HG02885 (cell line): ENCODE data around the gene NAGS.
"Not testable (repeated sequence)": the region's sequence is repeated elsewhere in the genome, so short reads cannot be mapped to it uniquely, and the experiment has no call there.

ENCODE experiments used
- ATAC-seq: cut with Tn5 transposase; IDR thresholded peaks from one replicate; pipeline ENCODE4 v1.9.1; 2021; ENCODE audit warnings: mild to moderate bottlenecking; ENCODE audit not compliant: unreplicated experiment, poor library complexity

Gene NAGS

DNA sequence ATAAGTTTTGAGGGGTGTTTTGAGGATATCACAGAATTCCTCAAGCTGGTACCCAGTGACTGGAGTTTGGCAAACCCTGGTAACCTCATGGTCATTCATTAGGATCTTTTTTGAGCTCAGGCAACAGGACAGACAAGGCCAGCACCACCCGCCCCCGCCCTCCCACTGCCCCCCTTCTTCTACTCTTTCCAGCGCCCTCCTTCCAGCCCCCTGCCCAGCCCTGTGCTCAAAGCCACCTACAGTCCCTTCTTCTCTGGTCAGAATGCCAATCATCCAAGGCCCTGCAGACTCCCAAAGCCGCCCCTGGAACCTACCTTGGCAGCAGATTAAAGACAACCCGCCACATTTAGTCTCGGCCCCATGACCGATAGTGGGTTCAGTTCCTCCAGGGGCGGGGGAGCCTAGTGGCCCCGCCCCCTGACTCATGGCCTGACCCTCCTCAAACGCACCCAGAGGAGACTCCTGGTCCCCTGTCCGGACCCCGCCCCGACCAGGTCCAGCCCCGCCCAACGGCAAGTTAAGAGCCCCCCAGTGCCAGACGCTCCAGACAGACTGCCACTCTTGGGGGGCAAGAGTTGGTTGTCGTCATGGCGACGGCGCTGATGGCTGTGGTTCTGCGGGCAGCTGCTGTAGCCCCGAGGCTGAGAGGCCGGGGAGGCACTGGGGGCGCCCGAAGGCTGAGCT lies at the start of gene NAGS:
Gene NAGS, plus strand, starts transcription at position 546 of the 684 bp plus-strand sequence. Its CDS starts 42 bp downstream, at position 588.
- no peak for ATAC-seq

DNA sequence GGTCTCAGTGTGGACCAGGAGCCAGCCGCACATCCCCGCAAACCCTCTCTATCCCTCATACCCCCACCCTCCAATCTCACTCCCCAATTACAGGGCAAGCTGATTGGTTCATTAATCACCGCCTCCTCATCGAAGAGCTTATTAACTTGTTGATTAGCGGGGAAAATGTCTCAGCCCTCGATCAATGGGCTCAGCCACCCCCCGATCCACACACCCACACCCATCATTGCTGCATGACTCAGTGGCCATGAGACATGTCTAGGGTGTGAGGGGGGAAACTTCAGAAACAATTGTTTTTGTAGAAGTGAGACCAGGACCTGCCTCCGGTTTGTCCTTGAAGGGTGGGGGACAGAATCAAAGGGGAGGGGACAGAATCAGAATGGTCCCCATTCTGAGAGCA lies 48.2 kb upstream of the NAGS start:
- no peak for ATAC-seq

- no peak for ATAC-seq
Observed at GRCh38 chr17:43958748-43959352, 45.6 kb upstream of the NAGS start.

GRCh38 chr17:43961292-43961691 lies 43.1 kb upstream of the NAGS start:
- not testable (repeated sequence) for ATAC-seq

DNA sequence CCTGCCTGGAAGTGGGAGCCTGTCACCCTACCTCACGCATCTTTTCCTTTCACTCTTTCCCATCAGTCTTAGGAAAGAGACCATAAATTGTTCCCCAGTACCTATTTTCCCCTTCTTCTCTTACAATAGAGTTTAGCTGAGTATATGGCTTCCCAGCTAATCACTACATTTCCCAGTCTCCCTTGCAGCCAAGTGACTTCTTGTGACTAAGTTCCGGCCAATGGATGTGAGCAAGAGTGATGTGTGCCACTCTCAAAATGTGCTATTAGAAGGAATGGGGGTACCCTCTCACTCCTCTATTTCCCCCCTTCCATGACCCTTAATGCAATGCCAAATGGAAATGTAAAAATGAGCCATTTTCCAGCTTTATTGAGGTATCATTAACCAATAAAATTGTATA lies 42.5 kb upstream of the NAGS start:
- no peak for ATAC-seq

GRCh38 chr17:43962479-43962878 lies 41.9 kb upstream of the NAGS start:
- no peak for ATAC-seq

DNA sequence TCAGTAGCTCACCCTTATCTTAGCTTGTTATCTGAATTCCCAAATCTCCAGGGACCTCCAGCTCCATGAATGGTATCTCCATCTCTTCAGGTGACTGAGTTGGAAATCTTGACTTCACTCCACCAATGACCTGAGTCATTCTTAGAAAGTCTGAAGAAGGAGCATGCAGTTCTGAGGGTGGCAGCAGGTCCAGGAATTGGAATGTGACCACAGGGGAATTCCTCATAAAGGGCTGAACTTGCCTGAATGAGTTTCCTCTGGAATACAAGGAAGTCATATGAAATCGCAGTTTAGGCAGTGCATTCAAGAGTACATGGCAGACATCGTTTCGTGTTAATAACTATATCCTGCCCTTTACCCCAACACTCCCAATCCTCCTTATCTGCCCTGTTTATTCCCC lies 38.1 kb upstream of the NAGS start:
- ATAC-seq, result no peak

GRCh38 chr17:43967251-43967875 lies 37.1 kb upstream of the NAGS start:
- ATAC-seq, result no peak

GRCh38 chr17:43970366-43970765 lies 34.1 kb upstream of the NAGS start:
- ATAC-seq, result no peak

GRCh38 chr17:43971436-43971835 lies 33.0 kb upstream of the NAGS start:
- ATAC-seq, result not testable (repeated sequence)

GRCh38 chr17:43972444-43973212 lies 31.8 kb upstream of the NAGS start:
- ATAC-seq, result not testable (repeated sequence)

- no peak for ATAC-seq
Observed at GRCh38 chr17:43974382-43975266, 29.8 kb upstream of the NAGS start.

- ATAC-seq, result no peak
Observed at GRCh38 chr17:43975898-43976297, 28.5 kb upstream of the NAGS start.

GRCh38 chr17:43976963-43977837 lies 27.2 kb upstream of the NAGS start:
- ATAC-seq, result no peak

DNA sequence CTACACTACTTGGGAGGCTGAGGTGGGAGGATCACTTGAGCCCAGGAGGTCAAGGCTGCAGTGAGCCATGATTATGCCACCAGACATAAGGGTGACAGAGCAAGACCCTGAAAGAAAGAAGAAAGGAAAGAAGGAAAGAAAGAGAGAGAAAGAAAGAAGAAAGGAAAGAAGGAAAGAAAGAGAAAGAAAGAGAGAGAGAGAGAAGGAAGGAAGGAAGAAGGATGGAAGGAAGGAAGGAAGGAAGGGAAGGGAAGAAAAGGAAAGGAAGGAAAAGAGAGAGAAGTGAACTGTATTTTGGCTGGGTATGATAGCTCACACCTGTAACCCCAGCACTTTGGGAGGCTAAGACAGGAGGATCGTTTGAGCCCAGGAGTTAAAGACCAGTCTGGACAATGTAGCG lies 26.3 kb upstream of the NAGS start:
- ATAC-seq, result no peak

- ATAC-seq, result no peak
Observed at GRCh38 chr17:43979011-43979410, 25.4 kb upstream of the NAGS start.

DNA sequence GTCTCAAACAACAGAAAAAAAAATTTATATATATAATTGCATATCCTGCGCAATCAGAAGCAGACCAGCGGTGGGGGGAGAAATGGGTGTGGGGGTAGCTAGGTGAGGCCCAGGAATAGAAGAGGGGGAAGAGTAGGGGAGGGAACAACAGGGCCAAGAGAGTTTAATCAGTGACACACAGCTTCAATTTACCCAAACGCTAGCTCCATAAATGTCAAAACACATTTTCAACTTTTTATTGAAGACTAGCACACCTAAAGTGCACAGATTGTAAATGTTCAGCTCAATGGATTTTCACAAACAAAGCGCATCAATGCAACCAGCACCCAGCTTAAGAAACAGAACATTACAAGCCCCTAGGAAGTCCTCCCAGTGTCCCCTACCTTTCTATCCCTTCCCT lies 24.8 kb upstream of the NAGS start:
- ATAC-seq, result no peak

GRCh38 chr17:43982171-43982570 lies 22.3 kb upstream of the NAGS start:
- no peak for ATAC-seq

GRCh38 chr17:43983196-43983514 lies 21.3 kb upstream of the NAGS start:
- ATAC-seq, result no peak
